Upper lobe of left lung (tissue), 6 donors: Measurements from ENCODE around the gene SPTBN5. TPM values are rescaled to one million over a fixed set of nuclear protein-coding genes. Genes with fewer than 3 reads are reported as not detected.

Experiments used
- ATAC-seq, 2 donors: fragments of 200-7000 bp; cut with Tn5 transposase; one replicate each; pipeline ENCODE4 v1.9.1; 2022; ENCODE audit warnings: mild to moderate bottlenecking in 2 of 2, moderate library complexity in 2 of 2; ENCODE audit not compliant: low FRiP score in 2 of 2
- DNase-seq, 2 donors: peaks; one replicate each; pipeline ENCODE4 v3.0.0-alpha.2; 2019 to 2020
- H3K27ac ChIP-seq, 4 donors: fragments of 200-600 bp; sonication (generic); one replicate each; pipeline ENCODE4 v1.5.1; 2016 to 2019
- H3K27me3 ChIP-seq, 4 donors: fragments of 200-600 bp; sonication (generic); one replicate each; pipeline ENCODE4 v1.5.1; 2017 to 2019
- H3K36me3 ChIP-seq, 4 donors: fragments of 200-600 bp; sonication (generic); one replicate each; pipeline ENCODE4 v1.5.1; 2016 to 2019
- H3K4me1 ChIP-seq, 4 donors: fragments of 200-600 bp; sonication (generic); one replicate each; pipeline ENCODE4 v1.5.1; 2018 to 2019
- H3K4me3 ChIP-seq, 4 donors: fragments of 200-600 bp; sonication (generic); one replicate each; pipeline ENCODE4 v1.5.1; 2017 to 2019; ENCODE audit warnings: mild to moderate bottlenecking in 2 of 4, moderate library complexity in 1 of 4
- H3K9me3 ChIP-seq, 4 donors: fragments of 200-600 bp; sonication (generic); one replicate each; pipeline ENCODE4 v1.5.1; 2018 to 2019
- CTCF ChIP-seq, 6 experiments: fragments of 450-650 bp in 4 of 6; fragments of 200-600 bp in 2 of 6; sonication (generic) in 2 of 6; IDR thresholded peaks; one replicate each; pipeline ENCODE4 v1.5.1; 2016 to 2019; ENCODE audit warnings: antibody characterized with exemption in 6 of 6
- EP300 ChIP-seq, 4 donors: sonication (generic); formaldehyde crosslinking; IDR thresholded peaks; one replicate each; pipeline ENCODE4 v1.5.1; 2017; ENCODE audit warnings: antibody characterized with exemption in 4 of 4, control low read depth in 2 of 4
- POLR2A ChIP-seq, 4 donors: fragments of 450-650 bp; IDR thresholded peaks; one replicate each; pipeline ENCODE4 v1.5.1; 2016 to 2017; ENCODE audit warnings: antibody characterized with exemption in 4 of 4, mild to moderate bottlenecking in 2 of 4
- POLR2AphosphoS5 ChIP-seq, 2 donors: sonication (generic); formaldehyde crosslinking; IDR thresholded peaks; one replicate each; pipeline ENCODE4 v1.5.1; 2017; ENCODE audit warnings: antibody characterized with exemption in 2 of 2
- WGBS, 2 donors: methylation state at CpG; one replicate each; pipeline ENCODE4 v1.1.5; 2017 to 2018; 5-methylcytosine and 5-hydroxymethylcytosine counted together
- total RNA-seq, 6 donors: library from RNA; depleted of rRNA in 4 of 6; stranded (reverse); fragments of >200 nt in 4 of 6; gene quantifications; one replicate each; pipeline versions ENCODE4 v1.1.0 to v1.2.1, GENCODE V29; 2016 to 2021
- donor health status: DM: no; HTN: no; CAD: no; lungs with moderate emphysema.
- donor health status: DM: no; HTN: yes; CAD: no; lungs with severe emphysema.

Gene SPTBN5
- total RNA-seq, 6 donors from 2014 or later, result 0.20 to 9.4 (median 2.0) TPM

- ATAC-seq (no peak), DNase-seq (no peak)
Measured at GRCh38 chr15:41939986-41940385, 46.1 kb upstream of the SPTBN5 start.

GRCh38 chr15:41937568-41937923 lies 43.7 kb upstream of the SPTBN5 start:
- H3K27me3 ChIP-seq, result no peaks in the 10 kb centered on the region
- H3K4me1 ChIP-seq, result peaks cover 35 to 52% (median 45%) of the 10 kb centered on the region in 4 donors

More at GRCh38 chr15:41939986-41940385, 46.1 kb upstream of the SPTBN5 start:
- no peak for TF ChIP-seq CTCF (IDR thresholded peaks at IDR 0.05)
- TF ChIP-seq EP300 (IDR thresholded peaks at IDR 0.05), result no peak
- TF ChIP-seq POLR2A (IDR thresholded peaks at IDR 0.05), result no peak
- TF ChIP-seq POLR2AphosphoS5 (IDR thresholded peaks at IDR 0.05), result no peak
- Histone ChIP-seq H3K27me3 (no peaks in the 10 kb centered on the region), H3K27ac (peak overlapping the region in 2 of 4 donors; percentile 3 to 44), H3K9me3 (no peaks in the 10 kb centered on the region), H3K4me3 (no peak overlapping the region), H3K4me1 (peaks cover 29 to 50% (median 33%) of the 10 kb centered on the region in 4 donors), H3K36me3 (peaks cover 0 to 35% (median 12%) of the 10 kb centered on the region in 4 donors)
- 77 to 91% methylated on average over 9 of the region's 9 CpGs for WGBS, 2 donors

GRCh38 chr15:41936649-41937567 lies 43.1 kb upstream of the SPTBN5 start:
- Histone ChIP-seq H3K27ac (peak overlapping the region; percentile 70 to 79 (median 74)), H3K4me3 (no peak overlapping the region), H3K36me3 (peaks cover 0 to 22% (median 4%) of the 10 kb centered on the region in 4 donors), H3K9me3 (no peaks in the 10 kb centered on the region), H3K4me1 (peaks cover 35 to 54% (median 45%) of the 10 kb centered on the region in 4 donors), H3K27me3 (no peaks in the 10 kb centered on the region)
- WGBS, 2 donors, result 53 to 57% methylated on average over 19 of the region's 19 CpGs
- TF ChIP-seq POLR2A (IDR thresholded peaks at IDR 0.05) (no peak), POLR2AphosphoS5 (IDR thresholded peaks at IDR 0.05) (peak; percentile 58 to 84), EP300 (IDR thresholded peaks at IDR 0.05) (peak in 3 of 4 donors; percentile 41 to 73 (median 45))
- peak; percentile 13 to 26 for ATAC-seq
- peak in 1 of 2 donors; percentile 53 for DNase-seq

More at GRCh38 chr15:41937568-41937923, 43.7 kb upstream of the SPTBN5 start:
- Histone ChIP-seq H3K9me3 (no peaks in the 10 kb centered on the region), H3K27ac (peak overlapping the region; percentile 70 to 79 (median 74)), H3K4me3 (no peak overlapping the region), H3K36me3 (peaks cover 0 to 28% (median 7%) of the 10 kb centered on the region in 4 donors)
- whole genome bisulfite sequencing, 2 donors, result 40 to 48% methylated on average over 4 of the region's 4 CpGs
- DNase-seq (no peak), ATAC-seq (no peak)
- no peak for TF ChIP-seq POLR2A (IDR thresholded peaks at IDR 0.05)
- no peak for TF ChIP-seq EP300 (IDR thresholded peaks at IDR 0.05)
- TF ChIP-seq CTCF (IDR thresholded peaks at IDR 0.05), result no peak
- no peak for TF ChIP-seq POLR2AphosphoS5 (IDR thresholded peaks at IDR 0.05)

GRCh38 chr15:41936155-41936554 lies 42.3 kb upstream of the SPTBN5 start:
- Histone ChIP-seq H3K27me3 (no peaks in the 10 kb centered on the region), H3K4me1 (peaks cover 38 to 58% (median 49%) of the 10 kb centered on the region in 4 donors), H3K9me3 (no peaks in the 10 kb centered on the region), H3K27ac (peak overlapping the region; percentile 28 to 79 (median 73)), H3K4me3 (no peak overlapping the region), H3K36me3 (peaks cover 0 to 15% (median 1%) of the 10 kb centered on the region in 4 donors)
- WGBS, 2 donors, result 77 to 91% methylated on average over 3 of the region's 3 CpGs
- no peak for ATAC-seq
- no peak for DNase-seq
- TF ChIP-seq EP300 (IDR thresholded peaks at IDR 0.05) (no peak), POLR2A (IDR thresholded peaks at IDR 0.05) (no peak)

GRCh38 chr15:41935566-41936020 lies 41.7 kb upstream of the SPTBN5 start:
- Histone ChIP-seq H3K27ac (peak overlapping the region; percentile 52 to 79 (median 68)), H3K4me3 (no peak overlapping the region), H3K36me3 (peaks cover 0 to 10% (median 1%) of the 10 kb centered on the region in 4 donors), H3K9me3 (no peaks in the 10 kb centered on the region), H3K27me3 (no peaks in the 10 kb centered on the region), H3K4me1 (peaks cover 44 to 64% (median 55%) of the 10 kb centered on the region in 4 donors)
- DNase-seq (no peak), ATAC-seq (no peak)
- 62 to 68% methylated on average over 4 to 5 of the region's 5 CpGs for WGBS, 2 donors
- no peak for TF ChIP-seq POLR2A (IDR thresholded peaks at IDR 0.05)

- no peaks in the 10 kb centered on the region for H3K27me3 ChIP-seq
- H3K36me3 ChIP-seq, result peaks cover 0 to 2% (median 0%) of the 10 kb centered on the region in 4 donors
- 37 to 49% methylated on average over 4 of the region's 4 CpGs for WGBS, 2 donors
- ATAC-seq (peak in 1 of 2 donors; percentile 55), DNase-seq (peak in 1 of 2 donors; percentile 62)
- no peaks in the 10 kb centered on the region for H3K9me3 ChIP-seq
- H3K4me1 ChIP-seq, result peaks cover 51 to 71% (median 59%) of the 10 kb centered on the region in 4 donors
- no peak overlapping the region for H3K4me3 ChIP-seq
- TF ChIP-seq POLR2A (IDR thresholded peaks at IDR 0.05) (no peak), EP300 (IDR thresholded peaks at IDR 0.05) (peak in 2 of 4 donors; percentile 11 to 23), CTCF (IDR thresholded peaks at IDR 0.05) (no peak), POLR2AphosphoS5 (IDR thresholded peaks at IDR 0.05) (peak in 1 of 2 donors; percentile 67)
- H3K27ac ChIP-seq, result peak overlapping the region; percentile 62 to 79 (median 71)
Measured at GRCh38 chr15:41934843-41935242, 41.0 kb upstream of the SPTBN5 start.
